B cell (primary cell): ENCODE results near the gene KRT6C. TPM values are rescaled to one million over a fixed set of nuclear protein-coding genes. Genes with fewer than 3 reads are reported as not detected.
"Not testable (repeated sequence)": the region's sequence is repeated elsewhere in the genome, so short reads cannot be mapped to it uniquely, and the experiment has no call there.

ENCODE experiments used
- ATAC-seq: fragments of 200-7000 bp; cut with Tn5 transposase; one replicate; pipeline ENCODE4 v1.10.0; 2021; ENCODE audit warnings: low read depth, mild to moderate bottlenecking, moderate number of reproducible peaks, moderate library complexity
- CTCF ChIA-PET: fragments of 350-600 bp; sonication (Branson Sonifier 250); formaldehyde crosslinking; loops from one replicate; lab custom pipeline; 2021; ENCODE audit warnings: antibody characterized with exemption, inconsistent platforms; lab: Charles Lee
- POLR2A ChIA-PET: fragments of 350-600 bp; sonication (Branson Sonifier 250); formaldehyde crosslinking; loops from one replicate; lab custom pipeline; 2021; ENCODE audit warnings: antibody characterized with exemption; lab: Charles Lee
- DNase-seq: peaks from one replicate; pipeline ENCODE4 v3.0.0; 2013
- H2AFZ ChIP-seq: 2 replicates; pipeline ENCODE4 v1.6.1; 2012; ENCODE audit warnings: mild to moderate bottlenecking, low read depth, low read length; ENCODE audit not compliant: insufficient read depth, poor library complexity, severe bottlenecking
- H3K27ac ChIP-seq, 2 donors: 1 replicate in 1 of 2; 2 replicates in 1 of 2; pipeline ENCODE4 v1.5.1; 2012 to 2013; ENCODE audit warnings: low read length in 2 of 2, mild to moderate bottlenecking in 2 of 2, moderate library complexity in 1 of 2
- H3K27me3 ChIP-seq, 4 experiments: fragments of 200-600 bp in 1 of 4; sonication (generic) in 1 of 4; replicated peaks in 1 of 4; 1 replicate in 2 of 4; 2 replicates in 2 of 4; pipeline versions ENCODE4 v1.6.1 to v1.7.0; 2013 to 2016; ENCODE audit warnings: low read length in 3 of 4, mild to moderate bottlenecking in 2 of 4, mixed read lengths in 1 of 4, moderate library complexity in 1 of 4; ENCODE audit not compliant: insufficient read depth in 4 of 4, control insufficient read depth in 3 of 4; ENCODE audit errors: control extremely low read depth in 1 of 4
- H3K36me3 ChIP-seq, 2 experiments: replicated peaks in 1 of 2; 1 replicate in 1 of 2; 2 replicates in 1 of 2; pipeline versions ENCODE4 v1.6.1 to v1.7.1; 2013; ENCODE audit warnings: low read length in 1 of 2; ENCODE audit not compliant: insufficient read depth in 2 of 2, control insufficient read depth in 1 of 2; ENCODE audit errors: control extremely low read depth in 1 of 2, extremely low read depth in 1 of 2
- H3K4me1 ChIP-seq, 2 donors: fragments of 200-600 bp in 1 of 2; sonication (generic) in 1 of 2; 1 replicate in 1 of 2; 2 replicates in 1 of 2; pipeline versions ENCODE4 v1.5.1 to v1.6.1; 2013 to 2017; ENCODE audit warnings: low read length in 2 of 2; ENCODE audit not compliant: control insufficient read depth in 2 of 2, insufficient read depth in 2 of 2
- H3K4me2 ChIP-seq: replicated peaks from 2 replicates; pipeline ENCODE3; 2012; ENCODE audit warnings: mild to moderate bottlenecking, low read depth, low read length; ENCODE audit not compliant: poor library complexity, severe bottlenecking
- H3K4me3 ChIP-seq, 5 experiments: fragments of 200-600 bp in 1 of 5; sonication (generic) in 1 of 5; 1 replicate in 3 of 5; 2 replicates in 2 of 5; pipeline versions ENCODE4 v1.5.1 to v1.7.0; 2011 to 2016; ENCODE audit warnings: low read length in 4 of 5, mild to moderate bottlenecking in 4 of 5, low read depth in 2 of 5, control low read depth in 1 of 5, moderate library complexity in 1 of 5; ENCODE audit not compliant: insufficient read depth in 1 of 5; ENCODE audit errors: control extremely low read depth in 1 of 5, extremely low read depth in 1 of 5
- H3K79me2 ChIP-seq: fragments of 200-600 bp; sonication (generic); one replicate; pipeline ENCODE4 v1.6.0; 2016; ENCODE audit warnings: low read length; ENCODE audit not compliant: control insufficient read depth, insufficient read depth
- H3K9ac ChIP-seq: fragments of 200-600 bp; sonication (generic); 2 replicates; pipeline ENCODE4 v1.6.1; 2017; ENCODE audit warnings: mild to moderate bottlenecking, low read length, moderate library complexity
- H3K9me3 ChIP-seq, 3 donors: one replicate each; pipeline versions ENCODE4 v1.6.1 to v1.7.1; 2013; ENCODE audit warnings: low read length in 2 of 3; ENCODE audit not compliant: control insufficient read depth in 2 of 3, insufficient read depth in 1 of 3; ENCODE audit errors: control extremely low read depth in 1 of 3
- H4K20me1 ChIP-seq: 2 replicates; pipeline ENCODE4 v1.6.0; 2012; ENCODE audit warnings: mild to moderate bottlenecking, low read length; ENCODE audit not compliant: insufficient read depth, control insufficient read depth, poor library complexity, severe bottlenecking
- H3K27ac Mint-ChIP-seq: one replicate; pipeline ENCODE4 v1.8.0; 2021; ENCODE audit warnings: mixed read lengths
- H3K27me3 Mint-ChIP-seq: one replicate; pipeline ENCODE4 v1.8.0; 2021; ENCODE audit warnings: mixed read lengths
- H3K4me1 Mint-ChIP-seq: one replicate; pipeline ENCODE4 v1.8.0; 2021; ENCODE audit warnings: mixed read lengths
- H3K4me3 Mint-ChIP-seq: one replicate; pipeline ENCODE4 v1.8.0; 2021; ENCODE audit warnings: mixed read lengths
- H3K9me3 Mint-ChIP-seq: one replicate; pipeline ENCODE4 v1.8.0; 2022; ENCODE audit warnings: mixed read lengths; ENCODE audit not compliant: insufficient read depth
- CTCF ChIP-seq: fragments of 200-600 bp; IDR thresholded peaks from one replicate; pipeline ENCODE4 v1.8.0; 2022; ENCODE audit warnings: antibody characterized with exemption, mild to moderate bottlenecking
- EZH2 ChIP-seq: IDR thresholded peaks from 2 replicates; pipeline ENCODE4 v1.6.1; 2012; ENCODE audit warnings: borderline replicate concordance, low read depth, mild to moderate bottlenecking, moderate library complexity, low read length; ENCODE audit not compliant: insufficient read depth, poor library complexity, severe bottlenecking
- WGBS: methylation state at CpG from one replicate; pipeline ENCODE4 v1.1.5; 2013; ENCODE audit warnings: missing lambda C conversion rate; ENCODE audit not compliant: insufficient coverage; 5-methylcytosine and 5-hydroxymethylcytosine counted together
- intact Hi-C: fragments of 100-400 bp; cut with micrococcal nuclease; formaldehyde crosslinking; loops from one replicate; pipeline ENCODE4 v1.10.0; 2022
- polyA plus RNA-seq: library from polyadenylated mRNA; depleted of rRNA; stranded (reverse); fragments of >200 nt; gene quantifications from 2 replicates; pipeline ENCODE4 v1.2.3, GENCODE V29; 2012
- total RNA-seq, 2 donors: library from RNA; stranded (reverse); fragments of 120-200 nt in 1 of 2; gene quantifications; 1 replicate in 1 of 2; 2 replicates in 1 of 2; pipeline versions ENCODE4 v1.2.3 to v1.2.4, GENCODE V29; 2013 to 2022

KRT6C gene
- total and polyA plus RNA-seq, 2 donors (not counting 1 experiment from before 2014, with no cell fraction given): not detected

DNA sequence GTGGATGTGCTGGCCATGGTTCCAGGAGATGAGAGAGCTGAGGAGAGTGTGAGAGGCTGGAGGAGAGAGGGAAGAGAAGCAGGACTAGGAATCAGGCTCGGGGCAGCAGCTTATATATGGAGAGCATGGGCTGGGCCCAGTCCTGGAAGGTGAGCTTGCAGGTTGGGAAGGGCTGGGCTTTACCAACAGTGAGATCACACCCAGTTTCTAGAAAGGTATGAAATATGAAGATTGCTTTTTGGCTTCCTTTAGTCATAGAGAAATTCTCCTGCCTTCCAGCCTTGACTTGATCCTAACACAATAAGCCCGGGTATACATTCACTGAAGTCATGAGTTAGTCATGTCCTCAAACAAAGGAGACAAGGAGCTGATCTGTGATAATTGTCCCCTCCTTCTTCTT is 19.6 kb upstream of the KRT6C start, which contains the start of gene KRT6A:
KRT6A (minus strand) TSS at position 86 of the 400 bp plus-strand sequence; CDS start at position 17, 69 bp downstream.
- no peak for DNase-seq
- Histone ChIP-seq H3K4me2 (no peak within 1 kb of the TSS), H3K9ac (no peak within 1 kb of the TSS), H4K20me1 (no peaks in the 10 kb centered on the region), H3K79me2 (no peaks in the 10 kb centered on the region), H3K4me3 (no peak within 1 kb of the TSS), H3K4me1 (no peaks in the 10 kb centered on the region), H3K27ac (no peak within 1 kb of the TSS), H2AFZ (no peak within 1 kb of the TSS), H3K36me3 (no peaks in the 10 kb centered on the region), H3K9me3 (peaks cover 0 to 2% (median 0%) of the 10 kb centered on the region in 3 donors), H3K27me3 (peaks cover 0 to 2% (median 0%) of the 10 kb centered on the region in 4 experiments)
- Mint-ChIP-seq H3K9me3 (no peaks in the 10 kb centered on the region), H3K27ac (no peak within 1 kb of the TSS), H3K27me3 (peaks cover 38% of the 10 kb centered on the region), H3K4me3 (no peak within 1 kb of the TSS), H3K4me1 (no peaks in the 10 kb centered on the region)
- ChIA-PET POLR2A (no interaction called here), CTCF (no interaction called here)
- no peak for TF ChIP-seq CTCF
- no peak for TF ChIP-seq EZH2
- no peak for ATAC-seq
- intact Hi-C loops: no loop called here
- 45% methylated on average over 1 of the region's 2 CpGs for WGBS

DNA sequence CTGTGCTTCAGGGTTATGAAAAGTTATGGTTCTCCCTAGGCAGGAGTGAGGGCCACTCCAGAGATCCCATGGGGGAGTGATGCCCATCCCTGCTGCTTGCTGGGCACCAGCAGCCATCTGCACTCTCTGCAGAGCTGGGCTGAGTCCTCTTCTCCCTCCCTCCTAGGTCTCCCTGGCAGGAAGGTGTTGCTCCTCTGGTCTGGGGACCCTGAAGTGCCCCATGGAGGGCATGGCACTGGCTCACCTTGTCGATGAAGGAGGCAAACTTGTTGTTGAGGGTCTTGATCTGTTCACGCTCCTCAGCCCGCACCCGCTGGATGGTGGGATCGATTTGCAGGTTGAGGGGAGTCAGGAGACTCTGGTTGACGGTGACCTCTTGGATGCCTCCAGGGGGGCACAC is 18.8 kb upstream of the KRT6C start:
- H3K9me3 ChIP-seq, H3K4me3 ChIP-seq, H3K9ac ChIP-seq, H3K4me1 Mint-ChIP-seq, H3K79me2 ChIP-seq, H2AFZ ChIP-seq, ATAC-seq, H3K9me3 Mint-ChIP-seq, H3K4me2 ChIP-seq, H3K36me3 ChIP-seq, POLR2A ChIA-PET, H3K27ac ChIP-seq, CTCF ChIA-PET, DNase-seq, H3K4me3 Mint-ChIP-seq, H4K20me1 ChIP-seq, H3K4me1 ChIP-seq, H3K27me3 ChIP-seq, H3K27ac Mint-ChIP-seq, intact Hi-C loops: not testable (repeated sequence)
- peaks cover 35% of the 10 kb centered on the region for H3K27me3 Mint-ChIP-seq
- no CpG with 5 or more reads among the region's 6 CpGs for WGBS

DNA sequence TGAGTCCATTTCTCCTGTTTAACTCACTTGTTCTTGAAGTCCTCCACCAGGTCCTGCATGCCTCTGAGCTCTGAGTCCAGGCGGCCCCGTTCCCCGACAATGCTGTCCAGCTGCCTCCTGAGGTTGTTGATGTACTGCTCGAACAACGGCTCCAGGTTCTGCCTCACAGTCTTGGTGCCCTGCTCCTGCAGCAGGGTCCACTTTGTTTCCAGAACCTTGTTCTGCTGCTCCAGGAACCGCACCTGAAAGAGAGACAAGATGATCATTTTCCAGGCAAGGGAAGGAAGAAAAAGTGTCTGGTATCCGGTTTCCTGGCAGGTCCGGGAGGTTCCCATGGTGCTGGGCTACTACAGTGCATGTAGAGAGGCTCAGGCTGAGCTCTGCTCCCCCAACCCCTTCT is 17.9 kb upstream of the KRT6C start:
- H3K4me3 ChIP-seq, H3K4me2 ChIP-seq, H3K27ac ChIP-seq, DNase-seq, H3K27me3 ChIP-seq, CTCF ChIA-PET, POLR2A ChIA-PET, ATAC-seq, H3K4me3 Mint-ChIP-seq, H3K4me1 Mint-ChIP-seq, H3K27ac Mint-ChIP-seq, H3K79me2 ChIP-seq, H3K9me3 Mint-ChIP-seq, H3K36me3 ChIP-seq, intact Hi-C loops, H3K9ac ChIP-seq, H3K9me3 ChIP-seq, H4K20me1 ChIP-seq, H3K4me1 ChIP-seq, H2AFZ ChIP-seq: not testable (repeated sequence)
- 83% methylated on average over 6 of the region's 8 CpGs for WGBS
- peaks cover 35% of the 10 kb centered on the region for H3K27me3 Mint-ChIP-seq
